Stimulated activated CD4-positive, alpha-beta T cell treated with anti-CD3 and anti-CD28 coated beads, TNF-alpha, amount 100 ng/mL, for 48 hours (primary cell): ENCODE results near the gene LEMD1.
"Not testable (repeated sequence)": the region's sequence is repeated elsewhere in the genome, so short reads cannot be mapped to it uniquely, and the experiment has no call there.

Source experiments
- DNase-seq, 3 donors: peaks; one replicate each; pipeline ENCODE4 v3.0.0-alpha.2; 2020; ENCODE audit warnings: low read depth in 3 of 3

The LEMD1 gene

GRCh38 chr1:205430696-205431305, 8.9 kb upstream of the LEMD1 start:
- peak in 1 of 3 donors; percentile 41 for DNase-seq

GRCh38 chr1:205429762-205430695, 8.2 kb upstream of the LEMD1 start:
- no peak for DNase-seq

- DNase-seq, result no peak
These were observed 3.2 kb upstream of the LEMD1 start for GRCh38 chr1:205424901-205425600.

GRCh38 chr1:205423814-205424399, 2.1 kb upstream of the LEMD1 start:
- DNase-seq, result no peak

GRCh38 chr1:205422993-205423642, 1.3 kb upstream of the LEMD1 start:
- no peak for DNase-seq

GRCh38 chr1:205420938-205421337, 918 bp downstream of the LEMD1 start:
- no peak for DNase-seq

- DNase-seq, result no peak
These were observed 3.8 kb downstream of the LEMD1 start for GRCh38 chr1:205417870-205418635.

GRCh38 chr1:205416322-205416721, 5.5 kb downstream of the LEMD1 start:
- DNase-seq, result no peak

- no peak for DNase-seq
These were observed 11.1 kb downstream of the LEMD1 start for GRCh38 chr1:205410581-205411298.

GRCh38 chr1:205407970-205408369, 13.9 kb downstream of the LEMD1 start:
- DNase-seq, result no peak

GRCh38 chr1:205406252-205406651, 15.6 kb downstream of the LEMD1 start:
- not testable (repeated sequence) for DNase-seq

- DNase-seq, result not testable (repeated sequence)
These were observed 17.4 kb downstream of the LEMD1 start for GRCh38 chr1:205404484-205404883.

- no peak for DNase-seq
These were observed 23.3 kb downstream of the LEMD1 start for GRCh38 chr1:205398586-205398985.

GRCh38 chr1:205396967-205397616, 24.8 kb downstream of the LEMD1 start:
- DNase-seq, result no peak

- no peak for DNase-seq
These were observed 26.2 kb downstream of the LEMD1 start for GRCh38 chr1:205395616-205396015.

GRCh38 chr1:205392650-205393049, 29.2 kb downstream of the LEMD1 start:
- DNase-seq, result no peak

- no peak for DNase-seq
These were observed 30.5 kb downstream of the LEMD1 start for GRCh38 chr1:205391386-205391785.

GRCh38 chr1:205387845-205388244, 34.0 kb downstream of the LEMD1 start:
- no peak for DNase-seq

- not testable (repeated sequence) for DNase-seq
These were observed 38.9 kb downstream of the LEMD1 start for GRCh38 chr1:205382990-205383389.

GRCh38 chr1:205382561-205382960, 39.3 kb downstream of the LEMD1 start:
- DNase-seq, result no peak
